Suprapubic skin (tissue), 4 donors: ENCODE results near the gene PHKB. TPM values are rescaled to one million over a fixed set of nuclear protein-coding genes. Genes with fewer than 3 reads are reported as not detected.

Experiments
- DNase-seq, 2 donors: peaks; one replicate each; pipeline ENCODE4 v3.0.0-alpha.2; 2019; ENCODE audit warnings: low spot score in 2 of 2
- H3K27ac ChIP-seq: fragments of 200-600 bp; sonication (generic); one replicate; pipeline ENCODE4 v1.5.1; 2019
- H3K27me3 ChIP-seq: fragments of 200-600 bp; sonication (generic); one replicate; pipeline ENCODE4 v1.5.1; 2019
- H3K36me3 ChIP-seq: fragments of 200-600 bp; sonication (generic); one replicate; pipeline ENCODE4 v1.5.1; 2019
- H3K4me1 ChIP-seq: fragments of 200-600 bp; sonication (generic); one replicate; pipeline ENCODE4 v1.5.1; 2019
- H3K4me3 ChIP-seq: fragments of 200-600 bp; sonication (generic); one replicate; pipeline ENCODE4 v1.5.1; 2019; ENCODE audit warnings: mild to moderate bottlenecking
- H3K9me3 ChIP-seq: fragments of 200-600 bp; sonication (generic); one replicate; pipeline ENCODE4 v1.5.1; 2019
- EP300 ChIP-seq: sonication (generic); formaldehyde crosslinking; IDR thresholded peaks from one replicate; pipeline ENCODE4 v1.6.1; 2017; ENCODE audit warnings: antibody characterized with exemption
- POLR2A ChIP-seq, 2 donors: fragments of 450-650 bp; IDR thresholded peaks; one replicate each; pipeline ENCODE4 v1.6.1; 2017; ENCODE audit warnings: antibody characterized with exemption in 2 of 2, mild to moderate bottlenecking in 2 of 2, moderate library complexity in 2 of 2
- POLR2AphosphoS5 ChIP-seq, 3 donors: sonication (generic); formaldehyde crosslinking; IDR thresholded peaks; one replicate each; pipeline ENCODE4 v1.6.1; 2017; ENCODE audit warnings: antibody characterized with exemption in 3 of 3
- WGBS: methylation state at CpG from one replicate; pipeline ENCODE4 v1.1.5; 2018; 5-methylcytosine and 5-hydroxymethylcytosine counted together
- total RNA-seq, 4 donors: library from RNA; depleted of rRNA; stranded (reverse); fragments of >200 nt; gene quantifications; one replicate each; pipeline ENCODE4 v1.1.0, GENCODE V29; 2016
- TF ChIP-seq, protein P1 (sequence below), 2 donors: fragments of 200-600 bp in 1 of 2; fragments of 450-650 bp in 1 of 2; sonication (generic) in 1 of 2; IDR thresholded peaks; one replicate each; pipeline ENCODE4 v1.5.1; 2016 to 2019; ENCODE audit warnings: antibody characterized with exemption in 2 of 2, mild to moderate bottlenecking in 1 of 2, moderate library complexity in 1 of 2

Gene PHKB
- total RNA-seq, 4 donors from 2014 or later: 28.7 to 92.9 (median 43.1) TPM

DNA sequence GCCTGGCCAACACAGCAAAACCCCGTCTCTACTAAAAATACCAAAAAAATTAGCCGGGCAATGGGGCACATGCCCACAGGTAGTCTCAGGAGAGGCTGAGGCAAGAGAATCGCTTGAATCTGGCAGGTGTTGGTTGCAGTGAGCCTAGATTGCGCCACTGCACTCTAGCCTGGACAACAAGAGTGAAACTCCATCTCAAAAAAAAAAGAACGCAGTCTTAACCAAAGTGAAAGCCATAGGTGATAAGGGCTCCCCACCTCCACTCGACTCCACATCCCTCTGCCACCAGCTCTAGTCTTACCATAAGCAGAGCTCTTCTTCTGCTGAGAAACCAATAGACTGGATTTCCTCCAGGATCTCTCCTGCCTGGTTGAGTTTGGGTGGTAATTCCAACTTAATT lies 266.0 kb downstream of the PHKB start:
- H3K4me1 ChIP-seq: no peaks in the 10 kb centered on the region
- TF ChIP-seq EP300: no peak
- TF ChIP-seq, protein P1, sequence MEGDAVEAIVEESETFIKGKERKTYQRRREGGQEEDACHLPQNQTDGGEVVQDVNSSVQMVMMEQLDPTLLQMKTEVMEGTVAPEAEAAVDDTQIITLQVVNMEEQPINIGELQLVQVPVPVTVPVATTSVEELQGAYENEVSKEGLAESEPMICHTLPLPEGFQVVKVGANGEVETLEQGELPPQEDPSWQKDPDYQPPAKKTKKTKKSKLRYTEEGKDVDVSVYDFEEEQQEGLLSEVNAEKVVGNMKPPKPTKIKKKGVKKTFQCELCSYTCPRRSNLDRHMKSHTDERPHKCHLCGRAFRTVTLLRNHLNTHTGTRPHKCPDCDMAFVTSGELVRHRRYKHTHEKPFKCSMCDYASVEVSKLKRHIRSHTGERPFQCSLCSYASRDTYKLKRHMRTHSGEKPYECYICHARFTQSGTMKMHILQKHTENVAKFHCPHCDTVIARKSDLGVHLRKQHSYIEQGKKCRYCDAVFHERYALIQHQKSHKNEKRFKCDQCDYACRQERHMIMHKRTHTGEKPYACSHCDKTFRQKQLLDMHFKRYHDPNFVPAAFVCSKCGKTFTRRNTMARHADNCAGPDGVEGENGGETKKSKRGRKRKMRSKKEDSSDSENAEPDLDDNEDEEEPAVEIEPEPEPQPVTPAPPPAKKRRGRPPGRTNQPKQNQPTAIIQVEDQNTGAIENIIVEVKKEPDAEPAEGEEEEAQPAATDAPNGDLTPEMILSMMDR (IDR thresholded peaks at IDR 0.05): no peak
- no peak for TF ChIP-seq POLR2AphosphoS5 (IDR thresholded peaks at IDR 0.05)
- no peak for TF ChIP-seq POLR2A (IDR thresholded peaks at IDR 0.05)
- no peaks in the 10 kb centered on the region for H3K9me3 ChIP-seq
- no peaks in the 10 kb centered on the region for H3K27me3 ChIP-seq
- H3K36me3 ChIP-seq: no peaks in the 10 kb centered on the region
- DNase-seq: no peak
- no peak overlapping the region for H3K27ac ChIP-seq
- no peak overlapping the region for H3K4me3 ChIP-seq
- WGBS: 95% methylated on average over 6 of the region's 6 CpGs

DNA sequence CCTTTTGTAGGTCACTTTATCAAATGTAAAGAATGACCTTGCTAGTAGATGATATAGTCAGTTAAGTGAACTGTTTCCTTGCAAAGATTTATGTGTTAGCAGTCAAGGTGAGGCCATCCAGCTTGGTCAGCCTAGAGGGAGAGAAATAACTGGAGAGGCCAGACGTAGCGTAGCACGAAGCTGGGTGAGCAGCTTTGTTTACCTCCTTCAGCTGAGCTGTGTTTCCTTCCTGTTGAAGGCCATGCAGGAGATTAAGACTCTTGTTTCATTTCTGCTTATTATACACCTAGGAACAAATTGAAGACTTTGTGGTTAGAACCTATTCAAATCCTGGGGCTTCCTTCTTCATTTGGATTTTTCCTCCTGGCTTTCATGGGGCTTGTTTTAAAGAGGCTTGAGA lies 267.1 kb downstream of the PHKB start:
- 65% methylated on average over 3 of the region's 3 CpGs for WGBS
- Histone ChIP-seq H3K27ac (no peak overlapping the region), H3K27me3 (no peaks in the 10 kb centered on the region), H3K36me3 (no peaks in the 10 kb centered on the region), H3K4me3 (no peak overlapping the region), H3K4me1 (no peaks in the 10 kb centered on the region), H3K9me3 (no peaks in the 10 kb centered on the region)
- DNase-seq: no peak
- TF ChIP-seq POLR2A (IDR thresholded peaks at IDR 0.05): no peak

DNA sequence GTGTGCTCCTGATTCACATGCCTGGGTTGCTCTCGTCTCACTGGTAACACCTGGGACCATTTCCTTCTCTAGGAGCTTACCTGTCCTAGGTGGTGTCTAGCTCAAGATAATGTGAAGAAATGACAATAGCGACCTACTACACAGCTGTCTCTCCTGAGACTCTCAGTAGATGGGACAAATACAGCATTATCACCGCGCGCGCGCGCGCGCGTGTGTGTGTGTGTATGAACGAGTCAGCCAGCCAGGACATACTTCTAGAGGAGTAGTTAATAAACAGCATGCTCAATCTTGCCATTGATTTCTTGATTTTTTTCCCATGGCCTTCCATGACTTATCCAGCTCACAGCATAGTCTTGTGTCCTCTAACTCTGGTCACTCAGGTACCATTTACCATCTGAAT lies 268.6 kb downstream of the PHKB start:
- Histone ChIP-seq H3K27ac (no peak overlapping the region), H3K36me3 (no peaks in the 10 kb centered on the region), H3K4me3 (no peak overlapping the region), H3K9me3 (no peaks in the 10 kb centered on the region), H3K4me1 (no peaks in the 10 kb centered on the region), H3K27me3 (no peaks in the 10 kb centered on the region)
- TF ChIP-seq, protein P1 (IDR thresholded peaks at IDR 0.05): no peak
- TF ChIP-seq POLR2A (IDR thresholded peaks at IDR 0.05) (no peak), POLR2AphosphoS5 (IDR thresholded peaks at IDR 0.05) (no peak)
- 93% methylated on average over 12 of the region's 12 CpGs for WGBS
- no peak for DNase-seq

- H3K36me3 ChIP-seq: no peaks in the 10 kb centered on the region
- H3K9me3 ChIP-seq: no peaks in the 10 kb centered on the region
- TF ChIP-seq, protein P1 (IDR thresholded peaks at IDR 0.05): no peak
- TF ChIP-seq POLR2A (IDR thresholded peaks at IDR 0.05) (no peak), POLR2AphosphoS5 (IDR thresholded peaks at IDR 0.05) (no peak), EP300 (no peak)
- H3K4me1 ChIP-seq: no peaks in the 10 kb centered on the region
- H3K27ac ChIP-seq: no peak overlapping the region
- H3K4me3 ChIP-seq: no peak overlapping the region
- WGBS: 68% methylated on average over 2 of the region's 2 CpGs
- DNase-seq: no peak
- no peaks in the 10 kb centered on the region for H3K27me3 ChIP-seq
Observed at GRCh38 chr16:47731252-47731651, 270.1 kb downstream of the PHKB start.

DNA sequence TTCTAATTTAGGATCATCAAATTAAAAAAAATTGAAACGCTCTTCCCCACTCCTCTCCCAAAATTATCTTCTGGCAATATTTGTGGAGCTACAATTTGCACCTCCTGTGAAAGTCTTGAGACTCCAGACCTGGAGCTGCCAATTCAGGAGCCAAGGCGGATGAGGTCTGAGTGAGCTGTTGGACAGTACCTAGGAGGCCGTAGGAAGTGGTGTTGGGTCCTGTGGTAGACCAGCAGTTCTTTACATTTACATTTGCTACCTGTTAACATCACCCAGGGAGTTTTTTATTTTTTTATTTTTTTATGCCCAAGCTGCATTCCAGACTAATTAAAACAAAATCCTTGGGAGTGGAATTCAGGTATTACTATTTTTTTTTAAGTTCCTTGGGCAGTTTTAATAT lies 271.0 kb downstream of the PHKB start:
- WGBS: 72% methylated on average over 3 of the region's 3 CpGs
- H3K4me1 ChIP-seq: no peaks in the 10 kb centered on the region
- H3K27me3 ChIP-seq: no peaks in the 10 kb centered on the region
- no peaks in the 10 kb centered on the region for H3K36me3 ChIP-seq
- H3K9me3 ChIP-seq: no peaks in the 10 kb centered on the region
- no peak for DNase-seq
- no peak overlapping the region for H3K27ac ChIP-seq
- H3K4me3 ChIP-seq: no peak overlapping the region
- TF ChIP-seq POLR2A (IDR thresholded peaks at IDR 0.05) (no peak), POLR2AphosphoS5 (IDR thresholded peaks at IDR 0.05) (no peak), EP300 (no peak)
- TF ChIP-seq, protein P1 (IDR thresholded peaks at IDR 0.05): no peak

DNA sequence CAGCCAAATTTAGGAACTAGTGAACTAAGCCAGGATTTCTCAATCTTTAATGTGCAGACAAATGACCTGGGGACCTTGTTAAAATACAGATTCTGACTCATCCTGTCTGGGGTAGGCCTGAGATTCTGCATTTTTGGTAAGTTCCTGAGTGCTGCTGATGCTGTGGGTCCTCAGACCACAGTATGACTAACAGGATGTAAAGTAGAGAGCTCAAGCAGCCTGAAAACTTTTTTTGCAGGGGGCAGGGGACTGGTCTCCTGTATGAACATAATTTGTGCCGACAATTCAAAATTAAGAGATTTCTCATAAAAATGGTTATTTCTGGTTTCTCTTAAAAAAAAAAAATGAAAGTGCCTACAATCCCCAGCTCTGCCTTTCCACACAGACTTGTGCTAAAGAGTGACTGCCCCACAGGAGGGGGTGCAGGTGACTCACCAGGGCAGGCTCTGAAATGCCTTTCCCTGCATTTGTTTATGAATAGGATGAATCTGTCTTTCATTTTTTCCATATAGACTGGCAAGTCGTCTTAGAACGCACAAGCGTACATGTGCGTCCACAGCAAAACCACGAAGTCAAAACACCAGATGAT lies 271.5 kb downstream of the PHKB start:
- Histone ChIP-seq H3K4me1 (no peaks in the 10 kb centered on the region), H3K27me3 (no peaks in the 10 kb centered on the region), H3K27ac (no peak overlapping the region), H3K4me3 (no peak overlapping the region), H3K36me3 (no peaks in the 10 kb centered on the region), H3K9me3 (no peaks in the 10 kb centered on the region)
- no peak for TF ChIP-seq POLR2AphosphoS5 (IDR thresholded peaks at IDR 0.05)
- TF ChIP-seq POLR2A (IDR thresholded peaks at IDR 0.05): no peak
- TF ChIP-seq, protein P1 (IDR thresholded peaks at IDR 0.05): no peak
- no peak for TF ChIP-seq EP300
- WGBS: 33% methylated on average over 6 of the region's 6 CpGs
- no peak for DNase-seq
